Activated naive CD4-positive, alpha-beta T cell treated with Interleukin-2 at 50 U/mL for 16 hours (primary cell): ENCODE results near the gene SLAMF8.

Source experiments
- DNase-seq: peaks from one replicate; pipeline ENCODE4 v3.0.0-alpha.2; 2020

SLAMF8 gene

DNA sequence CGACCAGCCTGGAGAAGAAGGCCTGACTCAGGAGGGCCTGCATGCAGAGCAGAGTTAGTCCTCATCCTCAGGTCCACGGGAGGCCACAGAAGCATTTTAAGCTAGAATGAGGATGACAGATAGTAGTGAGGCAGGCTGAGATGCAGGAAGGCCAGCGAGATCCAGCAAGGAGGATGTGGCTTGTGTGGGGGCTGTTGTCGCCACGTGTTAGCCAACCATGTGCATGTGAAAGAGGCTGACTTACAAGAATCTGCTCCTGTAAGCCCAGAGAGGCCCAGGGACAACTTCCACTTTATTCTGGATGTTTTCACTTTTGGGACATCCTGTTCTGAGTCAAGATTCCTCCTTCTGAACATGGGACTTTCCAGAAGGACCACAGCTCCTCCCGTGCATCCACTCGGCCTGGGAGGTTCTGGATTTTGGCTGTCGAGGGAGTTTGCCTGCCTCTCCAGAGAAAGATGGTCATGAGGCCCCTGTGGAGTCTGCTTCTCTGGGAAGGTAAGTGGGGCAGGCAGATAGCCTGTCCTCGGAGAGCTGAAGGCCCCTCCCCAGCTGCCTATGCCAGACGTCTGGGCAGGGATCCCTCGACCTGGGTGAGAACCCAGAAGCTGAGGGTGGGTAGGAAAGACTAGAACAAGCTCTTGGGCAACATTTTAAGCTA lies at the start of gene SLAMF8:
TSS of gene SLAMF8 (plus strand) at position 433 of the 661 bp plus-strand sequence. CDS start at position 459, 26 bp downstream.
- peak; percentile 51 for DNase-seq

GRCh38 chr1:159778266-159778665 lies 48.4 kb upstream of the SLAMF8 start:
- DNase-seq: no peak

DNA sequence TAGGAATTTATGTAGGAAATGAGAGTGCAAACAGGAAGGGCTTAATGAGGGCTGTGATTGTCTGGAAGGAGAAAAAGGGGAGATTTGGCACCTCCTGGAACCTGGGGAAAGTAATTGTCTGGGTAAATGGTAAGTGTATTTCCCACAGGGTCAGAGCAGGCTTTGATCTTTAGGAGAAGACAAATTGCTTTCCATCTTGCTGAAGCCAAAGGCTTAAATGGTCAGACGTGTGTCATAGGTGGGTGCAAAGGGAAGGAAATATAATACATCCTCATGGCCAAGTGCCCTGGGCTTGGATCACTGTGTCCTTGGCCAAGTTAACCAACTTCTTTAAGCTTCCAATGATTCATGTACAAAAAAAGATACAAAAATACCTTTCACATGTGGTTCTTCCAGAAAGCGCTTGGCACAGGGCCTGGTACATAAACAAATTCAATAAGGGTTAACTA lies 47.2 kb upstream of the SLAMF8 start:
- DNase-seq: no peak

DNA sequence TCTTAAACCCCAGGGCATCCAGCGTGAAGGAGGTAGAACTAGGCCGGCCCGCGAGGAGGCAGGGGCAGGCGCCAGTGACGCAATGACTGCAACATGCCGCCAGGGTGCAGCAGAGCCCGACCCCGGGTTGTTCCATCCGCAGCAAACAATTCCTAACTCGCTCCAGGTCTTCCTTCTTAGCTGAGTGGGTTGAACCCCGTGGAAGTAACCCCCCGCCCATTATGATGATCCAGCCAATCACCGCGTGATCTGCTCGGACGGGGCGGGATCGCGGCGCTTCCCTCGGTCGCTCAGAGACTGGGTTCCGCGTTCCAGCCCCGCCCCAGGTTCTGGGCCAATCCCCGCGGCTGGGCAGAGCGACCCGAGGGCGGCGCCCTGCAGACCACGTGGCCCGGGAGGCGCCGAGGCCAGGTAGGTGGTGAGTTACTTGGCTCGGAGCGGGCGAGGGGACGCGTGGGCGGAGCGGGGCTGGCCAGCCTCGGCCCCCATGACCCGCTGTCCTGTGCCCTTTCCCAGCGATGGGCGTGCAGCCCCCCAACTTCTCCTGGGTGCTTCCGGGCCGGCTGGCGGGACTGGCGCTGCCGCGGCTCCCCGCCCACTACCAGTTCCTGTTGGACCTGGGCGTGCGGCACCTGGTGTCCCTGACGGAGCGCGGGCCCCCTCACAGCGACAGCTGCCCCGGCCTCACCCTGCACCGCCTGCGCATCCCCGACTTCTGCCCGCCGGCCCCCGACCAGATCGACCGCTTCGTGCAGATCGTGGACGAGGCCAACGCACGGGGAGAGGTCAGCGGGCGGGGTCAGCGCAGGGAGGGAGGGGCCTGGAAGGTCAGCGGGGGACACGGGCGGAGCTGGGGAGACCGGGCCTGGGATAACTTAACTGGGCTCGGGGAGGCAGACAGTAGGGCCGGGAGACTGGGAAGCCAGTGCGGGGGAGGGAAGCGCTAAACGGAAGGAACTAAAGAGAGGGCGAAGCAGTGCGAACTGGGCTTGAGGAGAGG lies 45.8 kb upstream of the SLAMF8 start, which contains the start of gene DUSP23:
TSS of gene DUSP23 (plus strand) at position 380 of the 1,000 bp plus-strand sequence. CDS start at position 519, 139 bp downstream.
- DNase-seq: peak; percentile 98

DNA sequence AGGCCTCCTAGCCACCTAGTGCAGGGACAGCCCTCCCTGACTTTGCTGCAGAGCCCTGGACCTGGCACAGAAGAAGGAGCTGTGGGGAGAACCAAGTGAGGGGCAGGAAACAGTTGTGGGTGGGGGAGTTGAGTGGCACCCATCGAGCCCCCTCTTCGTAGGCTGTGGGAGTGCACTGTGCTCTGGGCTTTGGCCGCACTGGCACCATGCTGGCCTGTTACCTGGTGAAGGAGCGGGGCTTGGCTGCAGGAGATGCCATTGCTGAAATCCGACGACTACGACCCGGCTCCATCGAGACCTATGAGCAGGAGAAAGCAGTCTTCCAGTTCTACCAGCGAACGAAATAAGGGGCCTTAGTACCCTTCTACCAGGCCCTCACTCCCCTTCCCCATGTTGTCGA lies 44.7 kb upstream of the SLAMF8 start:
- no peak for DNase-seq

DNA sequence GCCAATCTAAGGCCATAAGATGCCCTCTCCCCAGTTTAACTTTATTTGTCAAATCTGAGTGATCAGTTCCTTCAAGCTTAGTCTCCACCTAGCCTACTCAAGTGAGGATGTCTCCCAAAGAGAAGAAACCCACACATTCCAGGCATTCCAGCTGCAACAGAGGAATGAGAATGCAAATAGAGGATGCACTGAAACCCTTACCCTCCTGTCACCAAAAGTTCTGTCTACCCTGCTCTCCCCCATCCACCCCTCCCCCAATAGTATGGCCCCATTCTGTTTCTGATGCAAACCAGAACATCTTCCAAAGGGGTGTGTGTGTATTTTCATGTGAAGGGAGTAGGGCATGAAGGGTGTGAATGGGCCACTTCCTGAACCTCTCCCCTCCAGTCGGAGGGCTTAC lies 42.9 kb upstream of the SLAMF8 start:
- DNase-seq: no peak

DNA sequence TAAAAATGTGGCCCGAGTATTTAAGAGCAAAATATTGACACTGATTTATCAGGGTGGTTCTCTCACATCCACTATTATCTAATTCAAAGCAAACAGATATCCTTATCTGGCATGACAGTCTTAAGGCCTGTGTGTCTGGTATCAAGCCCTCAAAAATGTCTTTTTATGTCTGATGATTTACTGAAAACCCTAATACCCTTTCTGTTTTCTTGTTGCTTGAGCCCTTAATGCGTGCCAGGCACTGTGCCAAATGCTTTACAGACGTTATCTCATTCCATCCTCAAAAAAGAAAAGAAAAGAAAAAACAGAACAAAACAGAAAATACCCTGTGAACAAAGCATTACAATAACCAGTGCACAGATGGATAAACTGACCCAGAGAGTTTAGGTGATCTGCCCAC lies 40.2 kb upstream of the SLAMF8 start:
- no peak for DNase-seq

- no peak for DNase-seq
These were observed 39.7 kb upstream of the SLAMF8 start for GRCh38 chr1:159786966-159787365.

GRCh38 chr1:159790237-159790917 lies 36.3 kb upstream of the SLAMF8 start:
- no peak for DNase-seq

- DNase-seq: no peak
These were observed 35.6 kb upstream of the SLAMF8 start for GRCh38 chr1:159791031-159791430.

DNA sequence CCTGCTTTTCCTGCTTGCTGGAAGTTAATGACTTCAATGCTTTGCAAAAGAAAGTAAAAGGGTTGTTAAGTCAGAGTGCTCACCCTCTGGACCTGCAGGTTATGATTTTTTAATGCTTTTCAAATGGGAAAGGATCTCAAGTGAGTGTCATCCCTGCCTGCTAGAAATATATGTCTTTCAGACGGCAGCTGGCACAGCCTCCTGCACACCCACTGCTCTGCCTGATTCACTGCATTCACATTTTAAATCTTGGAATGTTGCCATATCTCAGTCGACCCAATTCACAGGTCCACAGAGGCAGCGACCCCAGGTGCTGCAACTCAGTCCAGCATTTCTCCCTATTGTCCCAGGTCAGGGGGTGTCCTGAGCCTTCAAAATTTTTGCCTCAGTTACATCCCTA lies 35.2 kb upstream of the SLAMF8 start:
- no peak for DNase-seq

DNA sequence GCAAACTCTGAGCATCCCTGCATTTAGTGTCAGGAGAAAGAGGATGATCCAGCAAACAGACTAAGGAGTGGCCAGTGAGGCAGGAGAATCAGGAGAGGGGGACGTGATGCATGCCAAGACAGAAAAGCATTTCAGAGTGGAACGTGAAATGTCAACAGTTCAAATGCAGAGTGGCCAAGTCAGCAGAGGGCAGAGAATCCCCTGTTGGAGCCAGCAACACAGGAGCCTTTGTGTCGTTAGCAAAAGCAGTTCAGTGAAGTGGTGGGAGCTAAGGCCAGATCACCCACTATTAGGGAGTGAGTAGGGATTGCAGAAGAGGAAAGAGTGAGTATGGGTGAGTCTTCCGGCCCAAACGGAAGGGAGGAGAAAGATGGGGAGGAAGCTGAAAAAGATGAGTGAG lies 31.1 kb upstream of the SLAMF8 start:
- no peak for DNase-seq

DNA sequence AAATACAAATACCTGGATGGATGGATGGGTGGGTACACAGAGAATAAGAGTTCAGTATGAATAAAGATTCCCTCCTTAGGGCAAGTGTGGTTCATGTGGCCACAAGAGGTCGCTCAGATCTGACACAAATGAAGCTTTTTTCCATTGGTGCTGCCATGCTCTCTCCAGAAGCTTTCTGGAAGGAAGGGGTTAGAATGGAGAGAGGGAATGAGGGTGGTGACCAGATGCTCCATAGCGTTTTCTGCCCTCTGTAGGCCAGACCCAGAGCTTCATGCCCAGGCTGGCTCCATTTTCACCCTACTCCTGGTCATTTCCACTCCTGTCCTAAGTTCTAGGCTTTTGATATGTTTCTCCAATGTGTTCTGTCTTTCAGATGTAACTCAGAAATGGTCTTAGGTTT lies 27.8 kb upstream of the SLAMF8 start:
- DNase-seq: peak; percentile 36

DNA sequence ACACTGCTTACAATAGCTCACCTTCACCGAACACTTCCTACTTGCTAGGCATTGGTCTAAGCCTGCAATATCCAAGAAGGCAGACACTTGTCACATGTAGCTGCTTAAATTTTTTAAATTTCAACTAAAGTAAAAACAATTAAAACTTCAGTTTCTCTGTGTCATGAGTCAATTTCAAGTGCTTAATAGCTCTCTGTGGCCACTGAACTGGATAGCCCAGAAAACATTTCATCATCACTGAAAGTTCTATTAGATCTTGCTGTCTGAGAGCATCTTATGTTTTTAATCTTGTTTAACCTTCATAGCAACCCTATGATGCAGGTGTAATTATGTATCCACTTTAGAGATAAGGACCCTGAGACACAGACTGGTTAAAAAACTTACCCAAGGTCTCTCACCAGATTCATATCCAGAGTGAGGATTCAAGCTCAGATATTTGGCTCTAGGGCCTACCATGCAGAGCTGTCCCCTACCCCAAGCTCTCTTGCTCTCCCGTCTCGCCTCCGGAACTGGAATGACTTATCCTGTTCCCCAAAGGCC lies 27.2 kb upstream of the SLAMF8 start:
- no peak for DNase-seq

DNA sequence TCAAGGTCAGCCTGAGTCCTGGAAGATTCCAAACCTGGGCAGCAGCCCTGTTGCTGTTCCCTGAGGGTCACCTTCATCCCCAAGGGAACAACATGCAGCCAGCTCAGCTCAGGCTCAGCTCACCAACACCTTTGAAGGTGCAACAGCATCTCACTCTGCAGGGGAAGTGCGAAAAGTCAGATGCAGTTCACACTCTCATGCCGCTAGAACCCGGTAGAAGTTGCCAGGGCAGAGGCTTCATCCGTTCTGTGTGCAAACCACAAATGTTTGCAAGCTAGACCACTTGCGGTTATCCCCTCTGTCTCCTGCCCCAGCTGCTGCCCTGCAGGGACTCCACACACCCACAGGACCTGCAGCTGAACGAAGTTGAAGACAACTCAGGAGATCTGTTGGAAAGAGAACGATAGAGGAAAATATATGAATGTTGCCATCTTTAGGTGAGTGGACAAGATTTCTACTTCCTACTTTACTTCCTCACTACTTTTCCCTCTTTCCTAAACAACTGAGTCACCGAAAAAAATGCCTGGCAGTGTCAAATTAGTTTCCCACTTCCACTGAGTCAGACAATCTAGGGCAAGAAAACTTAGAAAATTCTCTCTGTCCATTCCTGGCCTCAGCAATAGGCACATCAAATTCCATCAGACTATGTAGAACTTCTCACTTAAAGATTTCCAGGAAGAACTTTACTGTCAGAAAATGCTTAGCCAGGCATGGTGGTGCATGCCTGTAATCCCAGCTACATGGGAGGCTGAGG lies 26.3 kb upstream of the SLAMF8 start:
- DNase-seq: peak; percentile 14

DNA sequence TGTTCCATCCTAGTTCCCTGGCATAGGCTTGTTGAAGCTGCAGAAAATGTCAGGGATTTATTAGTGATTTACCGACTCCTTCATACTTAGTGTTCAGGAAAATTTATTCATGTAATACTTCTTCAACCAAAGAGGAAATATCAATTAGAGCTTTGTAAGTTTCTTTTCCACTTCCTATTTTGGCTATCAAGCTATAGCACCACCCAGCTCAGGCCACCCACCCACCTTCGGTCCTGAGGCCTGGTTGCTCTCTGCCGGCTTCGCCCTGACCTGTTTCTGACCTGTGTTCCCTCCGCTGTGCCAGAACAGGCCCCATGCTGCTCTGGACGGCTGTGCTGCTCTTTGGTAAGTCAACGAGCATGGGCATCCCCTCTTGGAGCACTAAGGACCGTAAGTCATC lies 24.6 kb upstream of the SLAMF8 start, which contains the start of gene FCRL6:
TSS of gene FCRL6 (plus strand) at position 250 of the 400 bp plus-strand sequence. CDS start at position 315, 65 bp downstream.
- DNase-seq: no peak

DNA sequence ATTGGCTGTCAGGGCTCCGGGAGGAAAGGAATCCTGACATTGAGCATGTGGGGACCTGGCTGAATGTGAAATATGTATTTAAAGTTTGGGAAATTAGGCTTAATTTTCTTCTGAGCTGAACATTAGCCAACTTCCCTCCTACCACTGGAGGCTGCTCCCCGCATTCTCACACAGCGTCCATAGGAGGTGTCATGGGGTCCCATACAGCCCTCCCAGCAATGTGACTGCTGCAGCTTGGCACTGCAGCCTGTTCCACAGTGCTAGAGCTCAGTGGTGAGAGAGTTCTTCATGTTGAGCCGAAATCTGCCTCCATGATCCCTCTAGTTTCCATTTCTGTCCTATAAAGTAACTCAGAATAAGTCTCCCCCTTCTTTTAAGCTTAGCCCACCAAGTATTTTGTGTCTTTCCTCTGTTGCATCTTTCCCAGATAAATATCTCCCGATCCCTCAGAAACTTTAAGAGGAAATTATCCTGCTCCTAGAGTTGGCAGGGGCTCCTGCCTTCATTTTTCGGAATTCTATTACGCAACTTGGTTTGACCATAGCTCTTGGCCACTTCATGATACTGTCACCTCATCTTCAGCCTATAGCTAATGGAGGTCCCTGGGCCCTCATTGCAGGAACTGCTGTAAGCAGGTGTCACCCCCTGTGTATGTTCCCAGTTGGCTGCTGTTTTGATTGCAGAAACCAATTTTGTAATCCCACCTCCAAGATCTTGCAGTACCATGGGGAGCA lies 22.6 kb upstream of the SLAMF8 start:
- DNase-seq: no peak

GRCh38 chr1:159804924-159805323 lies 21.7 kb upstream of the SLAMF8 start:
- DNase-seq: no peak

GRCh38 chr1:159815926-159816325 lies 10.7 kb upstream of the SLAMF8 start:
- no peak for DNase-seq

DNA sequence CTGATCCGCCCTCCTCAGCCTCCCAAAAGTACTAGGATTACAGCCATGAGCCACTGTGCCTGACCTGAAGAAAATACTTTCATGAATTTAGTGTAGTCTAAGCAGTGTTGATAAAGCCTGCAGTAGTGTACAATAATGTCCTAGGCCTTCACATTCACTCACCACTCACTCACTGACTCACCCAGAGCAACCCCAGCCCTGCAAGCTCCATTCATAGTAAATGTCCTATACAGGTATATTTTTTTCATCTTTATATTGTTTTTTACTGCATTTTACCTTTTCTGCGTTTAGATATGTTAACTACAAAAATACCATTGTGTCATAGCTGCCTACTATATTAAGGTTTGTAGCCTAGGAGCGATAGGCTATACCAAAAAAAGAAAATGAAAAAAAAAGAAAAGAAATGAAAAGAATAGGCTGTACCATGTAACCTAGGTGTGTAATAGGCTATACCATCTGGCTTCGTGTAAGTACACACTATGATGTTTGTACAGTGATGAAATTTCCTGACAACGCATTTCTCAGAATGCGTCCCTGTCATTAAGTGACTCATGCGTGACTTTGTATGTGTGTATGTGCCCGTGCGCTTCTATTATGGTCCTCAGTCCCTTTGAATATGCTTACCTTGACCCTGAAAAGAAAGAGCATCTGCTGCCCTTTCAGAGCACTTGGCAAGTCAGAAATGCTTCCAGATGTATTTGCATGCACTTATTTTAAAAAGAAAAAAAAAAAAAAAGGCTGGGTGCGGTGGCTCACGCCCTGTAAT lies 9.2 kb upstream of the SLAMF8 start:
- DNase-seq: no peak
